Thyroid gland (tissue), 4 donors: ENCODE results near the gene MAGEB16. TPM values are rescaled to one million over a fixed set of nuclear protein-coding genes. Genes with fewer than 3 reads are reported as not detected.

Experiments
- DNase-seq, 2 donors: peaks; one replicate each; pipeline ENCODE4 v3.0.0-alpha.2; 2019
- H3K27ac ChIP-seq, 3 donors: fragments of 200-600 bp; sonication (generic); 1 replicate in 2 of 3; 2 replicates in 1 of 3; pipeline ENCODE4 v1.5.1; 2016 to 2019; ENCODE audit warnings: mild to moderate bottlenecking in 1 of 3, moderate library complexity in 1 of 3
- H3K27me3 ChIP-seq: fragments of 200-600 bp; sonication (generic); one replicate; pipeline ENCODE4 v1.5.1; 2019
- H3K36me3 ChIP-seq, 2 donors: fragments of 200-600 bp; sonication (generic); one replicate each; pipeline ENCODE4 v1.5.1; 2016 to 2019
- H3K4me1 ChIP-seq, 2 donors: fragments of 200-600 bp; sonication (generic); one replicate each; pipeline ENCODE4 v1.5.1; 2017 to 2019
- H3K4me3 ChIP-seq, 3 donors: fragments of 200-600 bp; sonication (generic); replicated peaks in 1 of 3; 1 replicate in 2 of 3; 2 replicates in 1 of 3; pipeline ENCODE4 v1.5.1; 2016; ENCODE audit warnings: mild to moderate bottlenecking in 1 of 3
- H3K9me3 ChIP-seq: fragments of 200-600 bp; sonication (generic); one replicate; pipeline ENCODE4 v1.5.1; 2017
- POLR2A ChIP-seq, 2 donors: fragments of 450-650 bp; IDR thresholded peaks; one replicate each; pipeline ENCODE4 v1.6.1; 2017; ENCODE audit warnings: antibody characterized with exemption in 2 of 2, mild to moderate bottlenecking in 2 of 2, moderate library complexity in 1 of 2
- WGBS, 2 donors: methylation state at CpG; one replicate each; pipeline ENCODE4 v1.1.5; 2017; 5-methylcytosine and 5-hydroxymethylcytosine counted together
- intact Hi-C: fragments of 100-400 bp; cut with DNase I; formaldehyde crosslinking; loops from one replicate; pipeline ENCODE4 v1.15.1; 2023
- total RNA-seq, 4 donors: library from RNA; depleted of rRNA; stranded (reverse); fragments of >200 nt; gene quantifications; one replicate each; pipeline ENCODE4 v1.2.3, GENCODE V29; 2016
- TF ChIP-seq, protein P1 (sequence below), 6 experiments: fragments of 200-600 bp in 3 of 6; fragments of 450-650 bp in 3 of 6; sonication (generic) in 3 of 6; IDR thresholded peaks; one replicate each; pipeline ENCODE4 v1.5.1; 2016 to 2019; ENCODE audit warnings: antibody characterized with exemption in 6 of 6, mild to moderate bottlenecking in 2 of 6, inconsistent platforms in 1 of 6, moderate library complexity in 1 of 6

MAGEB16 gene
- total RNA-seq, 4 donors from 2014 or later, result not detected

DNA sequence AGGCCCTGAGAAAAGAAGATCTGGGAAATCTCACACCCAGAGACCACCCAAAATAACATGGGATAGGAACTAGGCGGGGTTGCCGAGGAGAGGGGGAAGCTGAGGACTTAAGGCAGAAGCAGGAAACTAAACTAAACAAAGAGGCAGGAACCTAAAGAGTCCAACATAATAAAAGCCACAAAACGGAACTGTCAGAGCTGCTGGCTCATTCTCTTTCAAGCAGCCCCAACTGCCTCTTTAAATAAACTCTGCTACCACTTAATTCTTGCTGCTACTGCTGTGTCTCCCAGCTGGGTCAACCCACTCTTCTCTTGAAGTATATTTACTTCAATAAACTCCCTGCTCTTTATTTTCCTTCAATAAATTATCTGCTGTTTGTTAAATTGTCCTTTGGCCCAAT is 44.5 kb downstream of the MAGEB16 start:
- intact Hi-C loops, result no loop called here
- H3K4me3 ChIP-seq, result no peak overlapping the region
- 6 to 22% methylated on average over 3 of the region's 3 CpGs for WGBS, 2 donors
- no peak for DNase-seq
- H3K36me3 ChIP-seq, result no peaks in the 10 kb centered on the region
- no peaks in the 10 kb centered on the region for H3K27me3 ChIP-seq
- H3K27ac ChIP-seq, result no peak overlapping the region
- no peaks in the 10 kb centered on the region for H3K4me1 ChIP-seq
- no peaks in the 10 kb centered on the region for H3K9me3 ChIP-seq
- TF ChIP-seq, protein P1, sequence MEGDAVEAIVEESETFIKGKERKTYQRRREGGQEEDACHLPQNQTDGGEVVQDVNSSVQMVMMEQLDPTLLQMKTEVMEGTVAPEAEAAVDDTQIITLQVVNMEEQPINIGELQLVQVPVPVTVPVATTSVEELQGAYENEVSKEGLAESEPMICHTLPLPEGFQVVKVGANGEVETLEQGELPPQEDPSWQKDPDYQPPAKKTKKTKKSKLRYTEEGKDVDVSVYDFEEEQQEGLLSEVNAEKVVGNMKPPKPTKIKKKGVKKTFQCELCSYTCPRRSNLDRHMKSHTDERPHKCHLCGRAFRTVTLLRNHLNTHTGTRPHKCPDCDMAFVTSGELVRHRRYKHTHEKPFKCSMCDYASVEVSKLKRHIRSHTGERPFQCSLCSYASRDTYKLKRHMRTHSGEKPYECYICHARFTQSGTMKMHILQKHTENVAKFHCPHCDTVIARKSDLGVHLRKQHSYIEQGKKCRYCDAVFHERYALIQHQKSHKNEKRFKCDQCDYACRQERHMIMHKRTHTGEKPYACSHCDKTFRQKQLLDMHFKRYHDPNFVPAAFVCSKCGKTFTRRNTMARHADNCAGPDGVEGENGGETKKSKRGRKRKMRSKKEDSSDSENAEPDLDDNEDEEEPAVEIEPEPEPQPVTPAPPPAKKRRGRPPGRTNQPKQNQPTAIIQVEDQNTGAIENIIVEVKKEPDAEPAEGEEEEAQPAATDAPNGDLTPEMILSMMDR (IDR thresholded peaks at IDR 0.05), result no peak
- no peak for TF ChIP-seq POLR2A (IDR thresholded peaks at IDR 0.05)

DNA sequence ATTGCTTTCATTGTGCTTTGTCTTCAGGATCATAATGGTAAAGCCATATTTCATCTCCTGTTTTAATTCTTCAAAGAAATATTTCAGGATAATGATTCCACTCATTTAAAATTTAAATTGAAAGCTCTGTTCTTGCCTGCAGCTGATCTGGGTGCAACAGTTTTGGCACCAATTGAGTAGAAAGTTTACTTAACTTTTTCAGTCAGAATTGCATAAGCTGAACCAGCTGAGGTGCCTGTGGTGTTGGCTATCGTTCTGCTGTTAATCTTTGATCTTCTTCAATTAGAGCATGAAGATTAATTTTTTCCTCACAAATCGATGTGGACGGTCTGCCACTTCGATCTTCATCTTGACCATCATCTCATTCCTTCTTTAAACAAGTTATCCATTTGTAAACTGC is 49.6 kb downstream of the MAGEB16 start:
- WGBS, 2 donors, result 89 to 93% methylated on average over 4 of the region's 4 CpGs
- DNase-seq, result no peak
- no peak overlapping the region for H3K4me3 ChIP-seq
- H3K27me3 ChIP-seq, result no peaks in the 10 kb centered on the region
- TF ChIP-seq, protein P1 (IDR thresholded peaks at IDR 0.05), result no peak
- TF ChIP-seq POLR2A (IDR thresholded peaks at IDR 0.05), result no peak
- no peak overlapping the region for H3K27ac ChIP-seq
- intact Hi-C loops, result no loop called here
- no peaks in the 10 kb centered on the region for H3K4me1 ChIP-seq
- H3K36me3 ChIP-seq, result no peaks in the 10 kb centered on the region
- no peaks in the 10 kb centered on the region for H3K9me3 ChIP-seq

Other genes with a start within 250 kb of the MAGEB16 start
- 1 to 10 TPM; 2.4 to 8.8 (median 4.1) TPM for gene CFAP47, start 121.4 kb downstream of the MAGEB16 start, total RNA-seq